NB4 (cell line): ENCODE results near the gene CA14.
A peak's percentile ranks its signal among the peaks of the same experiment; 100 is the strongest.
"Not testable (repeated sequence)": the region's sequence is repeated elsewhere in the genome, so short reads cannot be mapped to it uniquely, and the experiment has no call there.

ENCODE experiments used
- DNase-seq: peaks from one replicate; pipeline ENCODE4 v3.0.0; 2010; ENCODE audit warnings: low read depth
- H3K4me3 ChIP-seq: one replicate; pipeline ENCODE4 v1.5.1; 2011; ENCODE audit warnings: mild to moderate bottlenecking, low read depth, low read length, moderate library complexity
- MYC ChIP-seq: IDR thresholded peaks from 2 replicates; pipeline ENCODE4 v1.6.1; 2011; ENCODE audit warnings: low read depth, low read length
- POLR2A ChIP-seq: IDR thresholded peaks from 2 replicates; pipeline ENCODE4 v1.6.1; 2011; ENCODE audit warnings: mild to moderate bottlenecking; ENCODE audit not compliant: insufficient read length; ENCODE audit errors: extremely low read depth
- TF ChIP-seq, protein P1 (sequence below): IDR thresholded peaks from one replicate; pipeline ENCODE4 v1.5.1; 2012; ENCODE audit warnings: low read depth, low read length
- TF ChIP-seq, protein P2 (sequence below): IDR thresholded peaks from 2 replicates; pipeline ENCODE4 v1.6.1; 2011; ENCODE audit warnings: low read depth, low read length

The CA14 gene

GRCh38 chr1:150257624-150258585 lies at the start of gene CA14:
Gene CA14 (plus strand): TSS chr1:150257774. CDS start chr1:150258129, 355 bp downstream.
- TF ChIP-seq, protein P1, sequence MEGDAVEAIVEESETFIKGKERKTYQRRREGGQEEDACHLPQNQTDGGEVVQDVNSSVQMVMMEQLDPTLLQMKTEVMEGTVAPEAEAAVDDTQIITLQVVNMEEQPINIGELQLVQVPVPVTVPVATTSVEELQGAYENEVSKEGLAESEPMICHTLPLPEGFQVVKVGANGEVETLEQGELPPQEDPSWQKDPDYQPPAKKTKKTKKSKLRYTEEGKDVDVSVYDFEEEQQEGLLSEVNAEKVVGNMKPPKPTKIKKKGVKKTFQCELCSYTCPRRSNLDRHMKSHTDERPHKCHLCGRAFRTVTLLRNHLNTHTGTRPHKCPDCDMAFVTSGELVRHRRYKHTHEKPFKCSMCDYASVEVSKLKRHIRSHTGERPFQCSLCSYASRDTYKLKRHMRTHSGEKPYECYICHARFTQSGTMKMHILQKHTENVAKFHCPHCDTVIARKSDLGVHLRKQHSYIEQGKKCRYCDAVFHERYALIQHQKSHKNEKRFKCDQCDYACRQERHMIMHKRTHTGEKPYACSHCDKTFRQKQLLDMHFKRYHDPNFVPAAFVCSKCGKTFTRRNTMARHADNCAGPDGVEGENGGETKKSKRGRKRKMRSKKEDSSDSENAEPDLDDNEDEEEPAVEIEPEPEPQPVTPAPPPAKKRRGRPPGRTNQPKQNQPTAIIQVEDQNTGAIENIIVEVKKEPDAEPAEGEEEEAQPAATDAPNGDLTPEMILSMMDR = no peak
- TF ChIP-seq POLR2A = no peak
- H3K4me3 ChIP-seq = no peak within 1 kb of the TSS
- no peak for DNase-seq

DNA sequence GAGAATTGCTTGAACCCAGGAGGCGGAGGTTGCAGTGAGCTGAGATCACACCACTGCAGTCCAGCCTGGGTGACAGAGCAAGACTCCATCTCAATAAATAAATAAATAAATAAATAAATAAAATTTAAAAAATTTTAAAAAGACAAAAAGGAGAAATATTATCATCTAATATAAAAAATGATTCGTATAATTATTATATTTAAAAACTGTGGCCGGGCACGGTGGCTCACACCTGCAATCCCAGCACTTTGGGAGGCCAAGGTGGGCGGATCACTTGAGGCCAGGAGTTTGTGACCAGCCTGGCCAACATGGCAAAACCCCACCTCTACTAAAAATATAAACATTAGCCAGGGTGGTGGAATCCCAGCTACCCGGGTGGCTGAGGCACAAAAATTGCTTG lies 49.1 kb upstream of the CA14 start:
- not testable (repeated sequence) for H3K4me3 ChIP-seq, DNase-seq

GRCh38 chr1:150210091-150210490 lies 47.5 kb upstream of the CA14 start:
- no peak for TF ChIP-seq MYC
- TF ChIP-seq POLR2A = no peak
- TF ChIP-seq, protein P1 = no peak
- no peak for DNase-seq
- H3K4me3 ChIP-seq = no peak overlapping the region

GRCh38 chr1:150210706-150211105 lies 46.9 kb upstream of the CA14 start:
- DNase-seq = no peak
- no peak overlapping the region for H3K4me3 ChIP-seq
- TF ChIP-seq POLR2A = no peak
- no peak for TF ChIP-seq MYC
- TF ChIP-seq, protein P1 = no peak
- TF ChIP-seq, protein P2, sequence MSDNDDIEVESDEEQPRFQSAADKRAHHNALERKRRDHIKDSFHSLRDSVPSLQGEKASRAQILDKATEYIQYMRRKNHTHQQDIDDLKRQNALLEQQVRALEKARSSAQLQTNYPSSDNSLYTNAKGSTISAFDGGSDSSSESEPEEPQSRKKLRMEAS = no peak

DNA sequence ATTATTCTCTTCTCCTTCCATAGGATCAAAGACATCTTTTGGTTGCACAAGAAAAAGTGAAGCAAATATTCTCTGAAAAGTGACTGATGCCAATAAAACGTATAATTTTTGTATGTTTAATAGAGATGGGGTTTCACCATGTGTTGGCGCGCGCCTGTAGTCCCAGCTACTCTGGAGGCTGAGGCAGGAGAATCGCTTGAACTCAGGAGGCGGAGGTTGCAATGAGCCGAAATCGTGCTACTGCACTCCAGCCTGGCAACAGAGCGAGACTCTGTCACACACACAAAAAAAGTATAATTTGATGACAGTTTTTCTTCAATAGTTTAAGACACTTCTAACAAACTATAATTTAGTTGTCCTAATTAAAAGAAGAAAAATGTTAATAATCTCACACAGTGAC lies 45.5 kb upstream of the CA14 start:
- H3K4me3 ChIP-seq = no peak overlapping the region
- no peak for DNase-seq
- TF ChIP-seq, protein P1 = no peak
- TF ChIP-seq MYC = no peak
- TF ChIP-seq, protein P2 = no peak
- TF ChIP-seq POLR2A = no peak

DNA sequence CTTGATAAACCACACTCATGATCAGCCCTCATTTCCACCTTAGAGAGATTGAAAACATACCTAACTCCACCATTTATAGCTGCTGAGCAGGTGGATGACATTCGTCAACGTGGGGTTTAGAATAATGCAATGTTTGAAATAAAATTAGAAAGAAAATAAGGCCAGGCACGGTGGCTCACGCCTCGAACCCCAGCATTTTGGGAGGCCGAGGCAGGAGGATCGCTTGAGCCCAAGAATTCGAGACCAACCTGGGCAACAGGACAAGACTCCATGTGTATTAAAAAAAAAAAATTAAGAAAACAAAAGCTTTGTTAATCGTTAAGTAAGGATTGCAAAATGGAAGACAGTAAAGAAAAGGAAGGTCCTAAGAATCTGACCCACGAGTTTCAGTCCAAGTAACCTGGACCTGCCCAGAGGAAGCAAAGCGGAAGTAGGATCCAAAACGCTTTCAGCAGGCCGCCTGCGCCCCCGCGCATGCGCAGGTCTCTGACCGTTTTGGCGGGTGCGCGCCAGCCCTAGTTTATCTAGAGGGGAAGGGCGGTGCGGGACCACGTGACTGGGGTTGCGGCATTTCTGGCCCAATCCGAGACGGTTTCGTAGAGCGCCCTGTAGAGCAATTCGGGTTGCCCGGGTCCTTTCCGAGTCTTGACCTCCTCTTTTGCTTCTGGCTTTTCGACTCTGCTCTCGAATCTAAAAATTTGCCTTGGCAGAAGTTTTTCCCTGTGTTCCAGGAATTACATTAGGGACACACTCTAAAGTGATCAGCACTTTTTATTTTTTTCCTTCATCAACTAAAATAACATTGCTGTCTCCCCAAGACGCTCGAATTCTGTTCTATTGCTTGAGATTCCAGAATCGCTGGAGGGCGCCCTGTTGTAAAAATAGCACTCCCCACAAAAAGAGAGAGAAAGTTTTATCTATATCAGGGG lies 44.1 kb upstream of the CA14 start:
- DNase-seq = peak; percentile 97
- TF ChIP-seq POLR2A (peak; percentile 57), MYC (0 out of 2 replicates have a peak, but pooled peaks have one; percentile 25)
- TF ChIP-seq, protein P1 = peak; percentile 37
- TF ChIP-seq, protein P2 = peak; percentile 99
- H3K4me3 ChIP-seq = peak overlapping the region; percentile 64

DNA sequence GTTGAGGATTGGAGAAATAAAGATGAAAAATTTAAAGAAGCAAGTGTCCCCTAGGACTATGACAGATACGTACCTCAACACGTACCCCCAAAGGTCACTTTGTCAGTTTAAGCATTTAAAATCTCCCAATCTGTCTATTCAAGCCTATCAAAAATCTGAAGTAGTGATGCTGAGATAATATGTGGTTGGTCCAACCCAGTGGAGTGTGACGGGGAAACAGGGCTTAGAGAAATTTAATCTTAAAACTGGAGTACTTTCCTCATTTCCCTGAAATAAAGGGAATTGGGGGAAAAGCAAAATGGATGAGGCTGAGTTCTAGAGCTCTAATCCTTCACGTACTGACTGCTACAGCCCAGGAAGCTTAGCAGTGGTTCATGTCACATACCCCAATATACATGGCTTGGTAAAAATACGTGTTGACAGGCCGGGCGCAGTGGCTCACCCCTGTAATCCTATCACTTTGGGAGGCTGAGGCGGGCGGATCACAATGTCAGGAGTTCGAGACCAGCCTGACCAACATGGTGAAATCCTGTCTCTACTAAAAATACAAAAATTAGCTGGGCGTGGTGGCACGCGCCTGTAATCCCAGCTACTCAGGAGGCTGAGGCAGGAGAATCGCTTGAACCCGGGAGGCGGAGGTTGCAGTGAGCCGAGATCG lies 43.3 kb upstream of the CA14 start:
- DNase-seq = not testable (repeated sequence)
- H3K4me3 ChIP-seq = peak overlapping the region; percentile 64

GRCh38 chr1:150215855-150216254 lies 41.7 kb upstream of the CA14 start:
- not testable (repeated sequence) for DNase-seq, H3K4me3 ChIP-seq
